NCI-H1092 treated with DMSO at 0.1 percent for 48 hours (cell line): Measurements from ENCODE around the gene CYB5R3.
A peak's percentile ranks its signal among the peaks of the same experiment; 100 is the strongest.
"Not testable (repeated sequence)": the region's sequence is repeated elsewhere in the genome, so short reads cannot be mapped to it uniquely, and the experiment has no call there.

Source experiments
- DNase-seq: peaks from one replicate; lab custom pipeline; 2025; lab: John Stamatoyannopoulos, UW

The CYB5R3 gene

DNA sequence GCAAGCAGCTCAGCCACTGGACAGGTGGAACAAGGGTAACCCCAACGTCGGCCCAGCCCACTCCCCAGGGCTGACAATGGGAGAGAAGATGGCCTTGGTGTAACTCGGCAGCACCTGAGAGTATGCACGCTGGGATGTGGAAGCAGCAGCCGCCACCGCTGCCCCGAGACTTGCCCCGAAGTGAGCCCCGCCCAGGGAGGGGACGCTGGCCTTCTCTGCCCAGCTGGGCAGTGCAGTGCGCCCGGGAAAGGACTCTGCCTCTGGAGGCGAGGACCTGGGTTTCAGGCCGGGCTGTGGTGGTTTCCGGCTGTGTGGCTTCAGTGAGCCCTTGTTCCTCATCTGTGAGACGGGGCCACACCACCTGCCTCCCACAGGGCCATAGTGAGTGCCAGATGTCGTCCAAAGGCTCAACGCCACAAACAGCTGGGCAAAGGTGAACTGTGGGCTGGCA lies 25.9 kb downstream of the CYB5R3 start:
- no peak for DNase-seq

DNA sequence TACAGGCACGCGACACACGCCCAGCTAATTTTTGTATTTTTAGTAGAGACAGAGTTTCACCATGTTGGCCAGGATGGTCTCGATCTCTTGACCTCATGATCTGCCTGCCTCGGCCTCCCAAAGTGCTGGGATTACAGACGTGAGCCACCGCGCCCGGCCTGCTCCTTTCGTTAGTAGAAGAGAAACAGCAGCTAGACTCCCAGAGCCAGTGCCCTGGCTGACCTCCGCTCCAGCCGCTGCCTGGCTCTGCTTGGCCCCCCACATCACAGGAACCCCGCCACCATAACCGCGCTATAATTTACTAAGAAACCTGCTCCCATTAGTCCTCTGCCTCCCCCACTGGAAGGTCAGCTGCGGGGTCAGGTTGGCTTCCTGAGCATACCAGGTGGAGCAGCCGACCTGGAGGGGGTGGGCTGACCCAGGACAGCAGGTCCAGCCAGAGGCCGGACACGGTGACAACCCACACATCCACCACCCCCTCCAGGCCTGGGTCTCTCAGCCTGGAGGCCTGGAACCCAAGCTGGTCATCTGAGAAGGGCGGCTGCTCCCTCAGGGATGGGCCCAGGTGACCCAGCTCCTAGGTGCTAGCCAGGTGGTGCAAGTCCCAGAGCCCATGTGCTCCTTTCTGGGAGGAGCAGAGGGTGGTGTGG lies 27.0 kb downstream of the CYB5R3 start:
- no peak for DNase-seq

DNA sequence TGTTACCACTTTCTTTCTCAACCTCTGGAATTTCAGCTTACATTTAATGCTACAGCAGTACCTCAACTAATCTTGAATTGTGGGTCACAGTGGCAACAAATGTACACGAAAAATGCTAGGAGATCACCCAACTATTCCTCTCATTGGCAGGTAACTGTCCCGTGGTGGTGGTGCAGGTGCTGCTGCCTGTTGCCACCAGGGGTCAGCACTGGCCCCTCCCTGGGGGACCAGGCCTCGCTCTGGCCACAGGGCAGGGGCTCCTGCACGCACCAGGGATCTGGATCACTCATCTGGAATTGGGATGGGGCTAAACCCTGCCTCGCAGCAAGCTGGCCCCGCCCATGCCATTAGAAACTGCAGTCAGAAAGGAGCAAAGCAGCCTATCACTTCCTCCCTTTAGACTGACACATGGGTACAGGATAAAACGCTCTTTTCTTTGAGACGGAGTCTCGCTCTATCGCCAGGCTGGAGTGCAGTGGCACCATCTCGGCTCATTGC lies 27.6 kb downstream of the CYB5R3 start:
- peak; percentile 12 for DNase-seq

GRCh38 chr22:42620084-42620483 lies 29.1 kb downstream of the CYB5R3 start:
- no peak for DNase-seq

- no peak for DNase-seq
Observed at GRCh38 chr22:42619261-42620063, 29.7 kb downstream of the CYB5R3 start.

DNA sequence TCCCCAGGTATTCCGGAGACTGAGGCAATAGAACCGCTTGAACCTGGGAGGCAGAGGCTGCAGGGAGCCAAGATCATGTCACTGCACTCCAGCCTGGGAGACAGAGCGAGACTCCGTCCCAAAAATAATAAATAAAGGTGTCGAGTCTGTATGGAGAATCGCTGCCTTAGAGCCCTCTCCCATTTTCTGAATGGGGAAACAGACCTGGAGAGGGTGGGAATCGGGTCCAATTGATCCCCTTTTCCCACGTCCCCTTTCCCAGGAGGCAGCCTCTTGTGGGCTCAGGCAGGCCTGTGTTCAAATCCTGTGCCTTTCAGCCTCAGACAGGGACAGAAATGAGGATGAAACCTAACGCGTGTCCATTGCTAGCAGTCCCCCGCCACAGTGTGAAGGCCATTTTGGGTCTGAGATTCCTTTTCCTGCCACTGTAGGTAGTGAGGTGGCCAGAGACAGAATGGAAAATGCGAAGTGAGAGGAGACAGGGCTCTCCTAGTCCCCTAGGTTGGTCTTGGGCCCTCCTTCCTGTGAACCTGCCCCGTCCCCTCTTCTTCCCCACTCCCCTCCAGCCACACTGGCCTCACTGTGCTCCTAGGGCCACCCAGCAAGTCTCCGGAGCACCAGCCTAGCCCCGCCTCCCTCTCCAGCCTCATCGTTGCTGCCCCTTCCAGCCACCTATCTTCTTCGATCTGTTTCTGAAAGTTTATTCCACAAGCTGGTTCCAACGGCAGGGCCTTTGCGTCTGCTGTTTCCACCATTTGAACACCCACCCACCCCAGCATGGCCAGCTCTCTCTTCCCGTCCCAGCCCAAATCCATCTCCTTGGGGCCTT lies 31.8 kb downstream of the CYB5R3 start:
- DNase-seq, result no peak

GRCh38 chr22:42615860-42616175 lies 33.4 kb downstream of the CYB5R3 start:
- not testable (repeated sequence) for DNase-seq

DNA sequence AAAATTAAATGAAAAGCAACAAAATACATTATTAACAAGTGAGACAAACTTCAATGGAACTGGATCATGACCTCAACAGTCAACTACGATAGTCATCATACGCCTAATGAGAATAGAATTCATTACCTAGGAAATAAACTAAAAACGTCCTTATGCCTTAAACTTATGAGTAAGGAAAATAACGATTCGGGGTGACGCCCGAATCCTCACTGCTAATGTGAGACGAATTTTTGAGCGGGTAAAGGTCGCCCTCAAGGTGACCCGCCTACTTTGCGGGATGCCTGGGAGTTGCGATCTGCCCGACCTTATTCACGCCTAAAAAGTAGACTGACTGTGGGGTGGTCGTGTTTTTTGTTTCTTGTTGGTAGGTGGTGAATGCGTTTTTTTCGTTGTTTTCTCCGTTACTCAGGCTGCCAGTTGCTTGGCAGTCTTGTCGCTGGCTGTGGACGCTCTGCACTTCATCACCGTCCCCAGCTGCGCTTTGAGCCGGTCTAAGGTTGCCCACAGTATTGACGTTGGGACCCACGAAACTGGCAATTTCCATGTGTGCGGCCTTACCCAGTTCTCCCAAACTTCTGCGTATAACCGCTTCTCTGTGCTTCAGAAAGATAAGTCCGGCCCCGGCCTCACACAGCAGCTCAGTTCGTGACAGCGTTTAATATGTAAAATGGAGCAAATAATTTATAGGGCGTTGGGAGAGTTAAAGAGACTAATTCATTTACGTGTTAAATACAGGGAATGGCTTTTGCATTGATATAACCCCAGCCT lies 33.9 kb downstream of the CYB5R3 start:
- DNase-seq, result peak; percentile 99

DNA sequence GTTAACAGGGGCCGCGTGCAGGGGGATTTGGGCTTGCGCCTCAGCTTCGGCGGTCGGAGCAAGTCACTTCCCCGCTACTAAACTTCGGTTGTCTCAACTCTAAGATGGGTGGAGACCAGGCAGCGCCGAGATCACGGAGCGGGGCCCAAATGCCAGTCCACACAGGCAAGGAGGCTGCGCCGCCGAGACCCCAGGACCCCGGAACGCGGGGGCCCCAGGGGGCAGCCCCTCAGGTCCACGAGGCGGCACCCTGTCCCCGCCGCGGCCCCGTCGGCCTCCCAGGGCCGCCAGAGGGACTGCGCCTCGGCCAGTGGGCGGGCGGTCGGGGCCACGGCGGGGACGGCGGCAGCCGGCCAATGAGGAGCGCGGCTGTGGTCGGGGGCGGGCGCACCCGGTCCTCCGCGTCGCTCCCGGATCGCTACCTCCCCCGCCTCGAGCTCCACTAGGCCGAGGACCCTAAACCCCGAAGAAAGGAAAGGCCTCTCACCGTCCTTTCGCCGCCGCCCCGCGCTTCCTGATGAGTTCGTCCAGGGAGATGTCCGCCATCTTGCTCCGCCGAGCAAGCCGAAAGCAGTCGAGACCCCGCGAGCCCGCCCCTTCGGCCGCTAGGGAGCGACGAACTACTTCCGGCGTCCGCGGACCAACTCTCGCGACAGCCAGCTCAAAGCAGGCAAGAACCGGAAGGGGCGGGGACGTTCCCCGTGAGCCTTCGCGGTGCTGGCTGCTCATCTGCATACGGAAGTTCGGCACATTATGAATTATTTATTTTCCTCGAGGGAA lies 34.7 kb downstream of the CYB5R3 start, which contains the start of gene POLDIP3:
Gene POLDIP3 (minus strand): TSS at position 572 of the 780 bp plus-strand sequence. CDS start 26 bp downstream, at position 546.
- peak; percentile 97 for DNase-seq

GRCh38 chr22:42613872-42614301 lies 35.3 kb downstream of the CYB5R3 start:
- DNase-seq, result no peak

GRCh38 chr22:42612336-42612735 lies 36.9 kb downstream of the CYB5R3 start:
- DNase-seq, result no peak

- no peak for DNase-seq
Observed at GRCh38 chr22:42611051-42611450, 38.1 kb downstream of the CYB5R3 start.

DNA sequence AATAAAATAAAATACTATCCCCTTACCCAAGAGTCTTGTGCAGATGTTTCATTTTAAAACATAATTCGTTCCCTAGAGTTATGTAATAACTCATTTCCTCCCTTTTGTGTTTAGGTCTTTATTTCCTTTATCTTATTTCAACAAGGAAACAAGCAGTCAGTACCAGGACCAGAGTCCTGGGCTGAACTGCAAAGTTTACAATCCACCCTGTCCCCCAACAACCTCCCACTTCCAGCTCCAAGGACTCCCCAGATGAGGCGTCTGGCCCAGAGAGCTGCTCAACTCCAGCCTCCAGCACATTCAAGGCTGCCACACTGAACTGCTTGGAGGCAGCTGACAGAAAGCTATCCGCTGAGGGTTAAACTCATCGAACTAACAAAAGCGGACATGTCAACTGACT lies 39.0 kb downstream of the CYB5R3 start:
- no peak for DNase-seq

GRCh38 chr22:42608823-42609361 lies 40.3 kb downstream of the CYB5R3 start:
- no peak for DNase-seq

GRCh38 chr22:42608136-42608822 lies 40.9 kb downstream of the CYB5R3 start:
- no peak for DNase-seq

GRCh38 chr22:42607641-42608040 lies 41.6 kb downstream of the CYB5R3 start:
- not testable (repeated sequence) for DNase-seq

DNA sequence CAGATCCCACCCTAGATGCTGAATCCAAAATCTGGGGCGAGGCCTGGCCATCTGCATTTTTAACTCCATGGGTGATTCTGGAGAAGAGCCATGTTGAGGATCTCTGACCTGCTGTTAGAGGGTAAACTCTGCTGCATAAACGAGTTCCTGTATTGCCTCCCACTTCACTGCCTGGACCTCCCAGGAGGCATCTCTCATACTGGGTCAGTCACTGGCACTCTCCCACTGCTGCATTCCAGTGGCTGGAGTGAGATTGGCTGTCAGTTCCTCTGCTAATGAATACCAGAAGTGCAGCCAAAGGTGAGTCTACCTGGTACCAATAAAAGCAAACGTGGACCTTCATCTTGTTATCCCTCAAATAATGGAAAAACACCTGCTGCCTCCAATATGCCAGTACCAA lies 44.8 kb downstream of the CYB5R3 start:
- DNase-seq, result no peak

DNA sequence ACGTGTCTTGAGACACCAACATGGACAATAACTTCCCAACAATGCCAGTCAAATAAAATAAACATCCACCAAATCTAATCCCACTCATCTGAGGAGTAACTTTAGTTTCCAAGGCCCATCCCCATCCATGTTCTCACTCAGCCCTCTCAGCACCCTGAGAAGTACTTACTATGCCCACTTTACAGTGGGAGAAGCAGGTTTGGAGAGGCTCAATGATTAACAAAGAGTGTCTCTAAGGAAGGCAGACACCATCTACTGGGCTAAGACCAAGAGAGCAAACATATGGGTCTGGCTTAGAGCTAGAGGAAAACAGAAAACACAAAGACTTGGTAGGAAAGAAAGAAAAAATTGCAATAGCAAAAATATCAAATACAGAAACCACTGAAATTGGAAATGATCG lies 45.8 kb downstream of the CYB5R3 start:
- DNase-seq, result no peak

DNA sequence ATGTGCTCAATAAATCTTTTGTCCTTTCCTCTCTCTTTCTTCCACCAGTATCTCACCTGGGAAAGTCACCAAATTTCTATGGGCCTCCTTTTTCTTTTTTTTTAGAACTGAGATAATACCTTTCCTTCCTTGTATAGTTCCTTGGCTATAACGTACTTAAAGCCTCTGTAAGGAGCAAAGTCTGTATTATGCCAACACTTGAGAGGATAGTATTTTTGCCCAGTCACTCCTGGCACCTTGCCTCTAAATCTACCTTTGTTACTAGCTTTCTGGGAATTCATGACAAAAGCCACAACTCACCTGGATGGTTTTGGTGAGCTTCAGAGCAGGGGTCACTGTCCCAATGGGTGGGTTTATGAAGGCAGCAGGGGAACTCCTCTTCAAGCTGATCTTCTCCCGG lies 46.7 kb downstream of the CYB5R3 start:
- no peak for DNase-seq

GRCh38 chr22:42601879-42602465 lies 47.2 kb downstream of the CYB5R3 start:
- no peak for DNase-seq
